Measurements from ENCODE around the gene RETN. TPM values are rescaled to one million over a fixed set of nuclear protein-coding genes. Genes with fewer than 3 reads are reported as not detected.

RETN gene
- polyA plus RNA-seq, 3 donors, result 42.1 to 119 (median 60.0) TPM

- peaks cover 78% of the 10 kb centered on the region for H3K4me1 Mint-ChIP-seq
- H3K4me3 Mint-ChIP-seq, result peak overlapping the region; percentile 26 to 34
- peak; percentile 94 to 97 (median 96) for DNase-seq
These were observed 5.5 kb downstream of the RETN start for GRCh38 chr19:7674010-7675005.

DNA sequence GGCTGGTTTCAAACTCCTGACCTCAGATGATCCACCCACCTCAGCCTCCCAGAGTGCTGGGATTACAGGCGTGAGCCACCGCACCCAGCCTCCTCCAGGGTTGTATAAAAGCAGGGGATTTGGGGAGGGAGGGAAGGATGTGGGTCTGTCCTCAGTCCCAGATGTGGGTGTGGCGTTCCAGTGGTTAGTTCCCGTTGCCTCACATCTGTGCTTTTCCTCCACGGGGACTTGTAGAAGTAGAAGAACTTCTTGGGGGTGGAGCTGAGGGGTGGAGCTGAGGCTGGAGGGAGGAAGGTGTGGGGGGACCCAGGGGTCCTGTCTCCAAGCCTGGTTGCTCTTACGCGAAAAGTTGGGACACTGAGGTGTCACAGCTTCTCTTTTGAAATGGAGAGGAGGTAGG, 7.5 kb downstream of the RETN start:
- 0% methylated on average over 3 of the region's 7 CpGs for WGBS (ENCODE audit: insufficient coverage)
- peak overlapping the region; percentile 76 to 96 for H3K27ac ChIP-seq (ENCODE audit: low read depth in 1 of 2, low read length in 2 of 2)
- peak overlapping the region; percentile 41 to 96 (median 48) for H3K4me3 ChIP-seq (replicated peaks in 1 of 3; ENCODE audit: low read depth in 2 of 3, low read length in 3 of 3)
- no peak overlapping the region for H2AFZ ChIP-seq (ENCODE audit: insufficient read depth, low read depth, low read length, poor library complexity, severe bottlenecking)
- H3K9ac ChIP-seq (ENCODE audit: insufficient read depth, low read length, poor library complexity, severe bottlenecking), result peak overlapping the region; percentile 74
- peaks cover 60% of the 10 kb centered on the region for H3K79me2 ChIP-seq (ENCODE audit: insufficient read depth, low read length)
- TF ChIP-seq, protein P1, sequence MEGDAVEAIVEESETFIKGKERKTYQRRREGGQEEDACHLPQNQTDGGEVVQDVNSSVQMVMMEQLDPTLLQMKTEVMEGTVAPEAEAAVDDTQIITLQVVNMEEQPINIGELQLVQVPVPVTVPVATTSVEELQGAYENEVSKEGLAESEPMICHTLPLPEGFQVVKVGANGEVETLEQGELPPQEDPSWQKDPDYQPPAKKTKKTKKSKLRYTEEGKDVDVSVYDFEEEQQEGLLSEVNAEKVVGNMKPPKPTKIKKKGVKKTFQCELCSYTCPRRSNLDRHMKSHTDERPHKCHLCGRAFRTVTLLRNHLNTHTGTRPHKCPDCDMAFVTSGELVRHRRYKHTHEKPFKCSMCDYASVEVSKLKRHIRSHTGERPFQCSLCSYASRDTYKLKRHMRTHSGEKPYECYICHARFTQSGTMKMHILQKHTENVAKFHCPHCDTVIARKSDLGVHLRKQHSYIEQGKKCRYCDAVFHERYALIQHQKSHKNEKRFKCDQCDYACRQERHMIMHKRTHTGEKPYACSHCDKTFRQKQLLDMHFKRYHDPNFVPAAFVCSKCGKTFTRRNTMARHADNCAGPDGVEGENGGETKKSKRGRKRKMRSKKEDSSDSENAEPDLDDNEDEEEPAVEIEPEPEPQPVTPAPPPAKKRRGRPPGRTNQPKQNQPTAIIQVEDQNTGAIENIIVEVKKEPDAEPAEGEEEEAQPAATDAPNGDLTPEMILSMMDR (IDR thresholded peaks at IDR 0.05), result no peak
- peaks cover 67 to 87% of the 10 kb centered on the region in 2 donors for H3K4me1 ChIP-seq (ENCODE audit: control insufficient read depth in 1 of 2, insufficient read depth in 2 of 2, low read length in 2 of 2)
- peaks cover 7 to 13% of the 10 kb centered on the region in 2 donors for H3K9me3 ChIP-seq (replicated peaks in 1 of 2; ENCODE audit: control insufficient read depth in 1 of 2, insufficient read depth in 1 of 2, low read length in 2 of 2)
- H3K36me3 ChIP-seq (replicated peaks in 1 of 2; ENCODE audit: control insufficient read depth in 1 of 2, insufficient read depth in 2 of 2, low read length in 2 of 2), result no peaks in the 10 kb centered on the region
- H3K4me1 Mint-ChIP-seq, result peaks cover 75% of the 10 kb centered on the region
- peaks cover 11 to 17% (median 13%) of the 10 kb centered on the region in 7 donors for H3K9me3 Mint-ChIP-seq
- H3K27me3 Mint-ChIP-seq (ENCODE audit: low read depth in 3 of 3), result peaks cover 0 to 4% (median 0%) of the 10 kb centered on the region in 3 donors
- H3K27ac Mint-ChIP-seq, result peak overlapping the region; percentile 95 to 99 (median 98)
- peaks cover 6 to 18% of the 10 kb centered on the region in 2 donors for H3K36me3 Mint-ChIP-seq
- no peaks in the 10 kb centered on the region for H4K20me1 ChIP-seq (ENCODE audit: insufficient read depth, low read length)
- peak overlapping the region; percentile 97 for H3K4me2 ChIP-seq (replicated peaks; ENCODE audit: extremely low read depth, low read length, poor library complexity, severe bottlenecking)
- intact Hi-C loops (cut with micrococcal nuclease), result loop anchor here (2.0 to 5.0 kb wide), 2 partner anchors 18 to 39 kb away; partner anchors contain the start of gene STXBP2 (in 1 of the 2)
- peak; percentile 57 to 81 (median 68) for DNase-seq
- peak overlapping the region; percentile 80 to 93 for H3K4me3 Mint-ChIP-seq
- H3K27me3 ChIP-seq (ENCODE audit: control insufficient read depth in 2 of 2, insufficient read depth in 2 of 2, low read length in 2 of 2), result no peaks in the 10 kb centered on the region

More at GRCh38 chr19:7674010-7675005, 5.5 kb downstream of the RETN start:
- Histone ChIP-seq H3K9ac (ENCODE audit: insufficient read depth, low read length, poor library complexity, severe bottlenecking) (no peak overlapping the region), H3K27me3 (ENCODE audit: control insufficient read depth in 2 of 2, insufficient read depth in 2 of 2, low read length in 2 of 2) (no peaks in the 10 kb centered on the region), H3K27ac (ENCODE audit: low read depth in 1 of 2, low read length in 2 of 2) (peak overlapping the region; percentile 67 to 81), H2AFZ (ENCODE audit: insufficient read depth, low read depth, low read length, poor library complexity, severe bottlenecking) (no peak overlapping the region), H3K36me3 (replicated peaks in 1 of 2; ENCODE audit: control insufficient read depth in 1 of 2, insufficient read depth in 2 of 2, low read length in 2 of 2) (no peaks in the 10 kb centered on the region), H3K4me1 (ENCODE audit: control insufficient read depth in 1 of 2, insufficient read depth in 2 of 2, low read length in 2 of 2) (peaks cover 69 to 85% of the 10 kb centered on the region in 2 donors), H3K79me2 (ENCODE audit: insufficient read depth, low read length) (peaks cover 45% of the 10 kb centered on the region), H3K4me2 (replicated peaks; ENCODE audit: extremely low read depth, low read length, poor library complexity, severe bottlenecking) (peak overlapping the region; percentile 49), H3K4me3 (replicated peaks in 1 of 3; ENCODE audit: low read depth in 2 of 3, low read length in 3 of 3) (no peak overlapping the region), H3K9me3 (replicated peaks in 1 of 2; ENCODE audit: control insufficient read depth in 1 of 2, insufficient read depth in 1 of 2, low read length in 2 of 2) (peaks cover 7 to 13% of the 10 kb centered on the region in 2 donors), H4K20me1 (ENCODE audit: insufficient read depth, low read length) (no peaks in the 10 kb centered on the region)
- intact Hi-C loops (cut with micrococcal nuclease), result loop anchor here in 1 of 2 donors (5.0 kb wide), 1 partner anchor 37 kb away; the partner anchor contains the start of gene STXBP2
- peaks cover 0 to 4% (median 0%) of the 10 kb centered on the region in 3 donors for H3K27me3 Mint-ChIP-seq (ENCODE audit: low read depth in 3 of 3)
- peaks cover 5 to 12% of the 10 kb centered on the region in 2 donors for H3K36me3 Mint-ChIP-seq
- H3K27ac Mint-ChIP-seq, result peak overlapping the region; percentile 70 to 98 (median 93)
- peaks cover 11 to 17% (median 13%) of the 10 kb centered on the region in 7 donors for H3K9me3 Mint-ChIP-seq
- 1% methylated on average over 9 of the region's 21 CpGs for WGBS (ENCODE audit: insufficient coverage)
- TF ChIP-seq, protein P1 (IDR thresholded peaks at IDR 0.05), result no peak
